Prostate gland (tissue), 2 donors: ENCODE data around the gene FITM2. TPM values are rescaled to one million over a fixed set of nuclear protein-coding genes. Genes with fewer than 3 reads are reported as not detected.

Experiments
- DNase-seq: peaks from one replicate; pipeline ENCODE4 v3.0.0-alpha.2; 2019; ENCODE audit warnings: low spot score
- H3K27ac ChIP-seq, 2 donors: fragments of 200-600 bp; sonication (generic); 2 replicates each; pipeline ENCODE4 v1.5.1; 2017 to 2019
- H3K27me3 ChIP-seq: fragments of 200-600 bp; sonication (generic); replicated peaks from 2 replicates; pipeline ENCODE4 v1.5.1; 2019; ENCODE audit not compliant: insufficient read depth
- H3K36me3 ChIP-seq, 2 donors: fragments of 200-600 bp; sonication (generic); 1 replicate in 1 of 2; 2 replicates in 1 of 2; pipeline versions ENCODE4 v1.5.1 to v1.8.1; 2017 to 2019
- H3K4me1 ChIP-seq: fragments of 200-600 bp; sonication (generic); replicated peaks from 2 replicates; pipeline ENCODE4 v1.5.1; 2019
- H3K4me3 ChIP-seq, 2 donors: fragments of 200-600 bp; sonication (generic); 2 replicates each; pipeline ENCODE4 v1.5.1; 2017 to 2019
- H3K9me3 ChIP-seq: fragments of 200-600 bp; sonication (generic); 2 replicates; pipeline ENCODE4 v1.5.1; 2017
- CTCF ChIP-seq, 4 experiments: fragments of 200-600 bp in 2 of 4; fragments of 450-650 bp in 2 of 4; sonication (generic) in 2 of 4; IDR thresholded peaks; 1 replicate in 3 of 4; 2 replicates in 1 of 4; pipeline ENCODE4 v1.5.1; 2016 to 2019; ENCODE audit warnings: antibody characterized with exemption in 4 of 4, mild to moderate bottlenecking in 2 of 4, moderate library complexity in 2 of 4
- POLR2A ChIP-seq: fragments of 450-650 bp; IDR thresholded peaks from one replicate; pipeline ENCODE4 v1.6.1; 2016; ENCODE audit warnings: antibody characterized with exemption, mild to moderate bottlenecking
- POLR2AphosphoS5 ChIP-seq: sonication (generic); formaldehyde crosslinking; IDR thresholded peaks from one replicate; pipeline ENCODE4 v1.6.1; 2017; ENCODE audit warnings: antibody characterized with exemption
- WGBS: methylation state at CpG from one replicate; pipeline ENCODE4 v1.1.5; 2018; 5-methylcytosine and 5-hydroxymethylcytosine counted together
- intact Hi-C: fragments of 100-400 bp; cut with DNase I; formaldehyde crosslinking; loops from one replicate; pipeline ENCODE4 v1.14.2; 2022
- total RNA-seq, 2 donors: library from RNA; depleted of rRNA; stranded (reverse); fragments of >200 nt; gene quantifications; one replicate each; pipeline ENCODE4 v1.1.0, GENCODE V29; 2016

The FITM2 gene
- total RNA-seq, 2 donors from 2014 or later: 11.6 to 24.2 TPM

GRCh38 chr20:44357020-44357419, 46.0 kb upstream of the FITM2 start:
- WGBS: 63% methylated on average over 2 of the region's 2 CpGs
- TF ChIP-seq CTCF (IDR thresholded peaks at IDR 0.05): no peak
- TF ChIP-seq POLR2AphosphoS5: no peak
- no peak for TF ChIP-seq POLR2A
- no peaks in the 10 kb centered on the region for H3K9me3 ChIP-seq
- peaks cover 3% of the 10 kb centered on the region for H3K27me3 ChIP-seq
- intact Hi-C loops: no loop called here
- H3K4me1 ChIP-seq: no peaks in the 10 kb centered on the region
- no peak overlapping the region for H3K27ac ChIP-seq
- H3K36me3 ChIP-seq: no peaks in the 10 kb centered on the region
- H3K4me3 ChIP-seq: no peak overlapping the region
- no peak for DNase-seq

DNA sequence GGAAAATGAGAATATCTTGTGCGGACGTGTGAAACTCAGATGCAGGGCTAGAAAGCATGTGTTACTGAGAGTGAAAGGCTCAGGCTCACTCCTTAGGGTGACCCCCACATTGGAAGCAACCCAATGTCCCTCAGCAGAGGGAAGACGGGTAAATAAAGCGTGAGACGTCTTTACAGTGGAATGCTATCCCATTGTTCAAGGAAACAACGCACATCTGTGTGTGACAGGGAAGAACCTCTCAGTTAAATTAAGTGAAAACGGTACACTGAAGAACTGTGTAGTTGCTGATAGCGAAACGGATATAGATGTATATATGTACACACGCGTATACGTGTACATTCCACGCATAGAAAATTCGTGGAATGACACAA, 45.3 kb upstream of the FITM2 start:
- WGBS: 36% methylated on average over 14 of the region's 14 CpGs
- Histone ChIP-seq H3K27ac (no peak overlapping the region), H3K4me3 (no peak overlapping the region), H3K36me3 (no peaks in the 10 kb centered on the region), H3K4me1 (no peaks in the 10 kb centered on the region), H3K27me3 (peaks cover 3% of the 10 kb centered on the region), H3K9me3 (no peaks in the 10 kb centered on the region)
- DNase-seq: no peak
- TF ChIP-seq CTCF (IDR thresholded peaks at IDR 0.05) (no peak), POLR2AphosphoS5 (no peak), POLR2A (no peak)
- intact Hi-C loops: no loop called here

GRCh38 chr20:44355498-44356352, 44.7 kb upstream of the FITM2 start, which contains the start of gene HNF4A:
TSS of gene HNF4A (plus strand) at chr20:44355699. CDS start at chr20:44355805, 106 bp downstream.
- no peak for DNase-seq
- no peak within 1 kb of the TSS for H3K4me3 ChIP-seq
- H3K27ac ChIP-seq: no peak within 1 kb of the TSS
- H3K4me1 ChIP-seq: no peaks in the 10 kb centered on the region
- 73% methylated on average over 38 of the region's 40 CpGs for WGBS
- H3K27me3 ChIP-seq: peaks cover 3% of the 10 kb centered on the region
- H3K36me3 ChIP-seq: no peaks in the 10 kb centered on the region
- TF ChIP-seq CTCF (IDR thresholded peaks at IDR 0.05): no peak
- no peak for TF ChIP-seq POLR2A
- TF ChIP-seq POLR2AphosphoS5: no peak
- intact Hi-C loops: no loop called here
- H3K9me3 ChIP-seq: no peaks in the 10 kb centered on the region

DNA sequence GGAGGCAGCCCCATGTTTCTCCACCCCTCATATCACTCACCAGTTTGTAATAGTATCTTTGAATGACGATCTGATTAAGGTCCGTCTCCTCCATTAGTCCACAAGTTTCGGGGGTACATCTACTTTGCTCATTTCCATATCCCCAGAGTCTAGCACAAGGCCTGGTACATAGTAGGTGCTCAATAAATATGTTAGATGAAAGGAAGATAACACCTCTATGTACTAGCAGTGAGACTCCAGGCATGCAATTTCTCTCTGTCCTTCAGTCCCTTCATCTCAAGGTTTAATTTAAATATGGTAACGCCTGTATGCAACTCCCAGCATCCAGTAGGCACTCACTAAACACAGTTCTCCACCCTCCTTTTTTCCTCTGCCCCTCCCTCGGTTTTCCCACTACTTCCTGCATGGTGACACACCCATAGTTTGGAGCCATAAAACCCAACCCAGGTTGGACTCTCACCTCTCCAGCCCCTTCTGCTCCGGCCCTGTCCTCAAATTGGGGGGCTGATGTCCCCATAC, 44.0 kb upstream of the FITM2 start:
- peaks cover 3% of the 10 kb centered on the region for H3K27me3 ChIP-seq
- TF ChIP-seq POLR2A (no peak), POLR2AphosphoS5 (no peak), CTCF (IDR thresholded peaks at IDR 0.05) (no peak)
- intact Hi-C loops: no loop called here
- H3K4me1 ChIP-seq: no peaks in the 10 kb centered on the region
- H3K9me3 ChIP-seq: no peaks in the 10 kb centered on the region
- no peak overlapping the region for H3K4me3 ChIP-seq
- no peaks in the 10 kb centered on the region for H3K36me3 ChIP-seq
- 88% methylated on average over 6 of the region's 6 CpGs for WGBS
- H3K27ac ChIP-seq: no peak overlapping the region
- no peak for DNase-seq

GRCh38 chr20:44350567-44350966, 39.6 kb upstream of the FITM2 start:
- Histone ChIP-seq H3K36me3 (no peaks in the 10 kb centered on the region), H3K27ac (no peak overlapping the region), H3K9me3 (no peaks in the 10 kb centered on the region), H3K4me3 (no peak overlapping the region), H3K4me1 (no peaks in the 10 kb centered on the region), H3K27me3 (peaks cover under 1% of the 10 kb centered on the region)
- DNase-seq: no peak
- TF ChIP-seq CTCF (IDR thresholded peaks at IDR 0.05): no peak
- no peak for TF ChIP-seq POLR2A
- no peak for TF ChIP-seq POLR2AphosphoS5
- WGBS: 88% methylated on average over 6 of the region's 6 CpGs
- intact Hi-C loops: no loop called here
